Fibroblast of lung (primary cell): ENCODE data around the gene TTC22. TPM values are rescaled to one million over a fixed set of nuclear protein-coding genes. Genes with fewer than 3 reads are reported as not detected.
A peak's percentile ranks its signal among the peaks of the same experiment; 100 is the strongest.

ENCODE experiments used
- DNase-seq, 2 donors: peaks; one replicate each; pipeline versions ENCODE4 v3.0.0 to v3.0.0-alpha.2; 2010; ENCODE audit warnings: low read depth in 2 of 2
- H2AFZ ChIP-seq: 2 replicates; pipeline ENCODE4 v1.5.1; 2012; ENCODE audit warnings: low read length, control low read depth, inconsistent platforms
- H3K27ac ChIP-seq: 2 replicates; pipeline ENCODE4 v1.5.1; 2011; ENCODE audit warnings: low read length, control low read depth; ENCODE audit not compliant: insufficient read depth
- H3K27me3 ChIP-seq: 2 replicates; pipeline ENCODE4 v1.5.1; 2011; ENCODE audit warnings: mild to moderate bottlenecking, low read length; ENCODE audit not compliant: control insufficient read depth, insufficient read depth
- H3K36me3 ChIP-seq: 2 replicates; pipeline ENCODE4 v1.5.1; 2011; ENCODE audit warnings: low read length; ENCODE audit not compliant: control insufficient read depth, insufficient read depth
- H3K4me1 ChIP-seq: 2 replicates; pipeline ENCODE4 v1.5.1; 2011; ENCODE audit warnings: low read length; ENCODE audit not compliant: control insufficient read depth, insufficient read depth; ENCODE audit errors: extremely low read depth
- H3K4me2 ChIP-seq: 2 replicates; pipeline ENCODE4 v1.5.1; 2011; ENCODE audit warnings: low read length, control low read depth; ENCODE audit not compliant: insufficient read depth; ENCODE audit errors: extremely low read depth
- H3K4me3 ChIP-seq, 4 experiments: fragments of 200-600 bp in 1 of 4; sonication (generic) in 1 of 4; replicated peaks in 1 of 4; 2 replicates each; pipeline ENCODE4 v1.5.1; 2011 to 2016; ENCODE audit warnings: low read length in 4 of 4, low read depth in 3 of 4, mild to moderate bottlenecking in 3 of 4, control low read depth in 2 of 4, inconsistent platforms in 1 of 4, mixed read lengths in 1 of 4; ENCODE audit not compliant: insufficient read depth in 1 of 4; ENCODE audit errors: control extremely low read depth in 1 of 4
- H3K79me2 ChIP-seq: 2 replicates; pipeline ENCODE4 v1.5.1; 2012; ENCODE audit warnings: mild to moderate bottlenecking, low read length, inconsistent platforms; ENCODE audit not compliant: control insufficient read depth, insufficient read depth
- H3K9ac ChIP-seq: 2 replicates; pipeline ENCODE4 v1.5.1; 2011; ENCODE audit warnings: mild to moderate bottlenecking, low read length, control low read depth; ENCODE audit not compliant: insufficient read depth
- H3K9me3 ChIP-seq: 2 replicates; pipeline ENCODE4 v1.5.1; 2012; ENCODE audit warnings: low read depth, low read length; ENCODE audit not compliant: control insufficient read depth, insufficient read depth
- H4K20me1 ChIP-seq: 2 replicates; pipeline ENCODE4 v1.5.1; 2011; ENCODE audit warnings: low read length; ENCODE audit not compliant: control insufficient read depth, insufficient read depth; ENCODE audit errors: extremely low read depth
- EZH2 ChIP-seq: IDR thresholded peaks from 2 replicates; pipeline ENCODE4 v1.5.1; 2012; ENCODE audit warnings: low read length, control low read depth, mild to moderate bottlenecking; ENCODE audit errors: missing control alignments
- polyA plus RNA-seq, 2 donors: library from polyadenylated mRNA; depleted of rRNA in 1 of 2; stranded (reverse) in 1 of 2; unstranded in 1 of 2; fragments of >200 nt; gene quantifications; 2 replicates each; pipeline ENCODE4 v1.2.1, GENCODE V29; 2011 to 2012; ENCODE audit warnings: missing spikeins in 1 of 2
- total RNA-seq: library from RNA; depleted of rRNA; stranded (reverse); fragments of >200 nt; gene quantifications from 2 replicates; pipeline ENCODE4 v1.2.1, GENCODE V29; 2014
- TF ChIP-seq, protein P1 (sequence below), 2 donors: IDR thresholded peaks in 1 of 2; conservative IDR thresholded peaks in 1 of 2; 1 replicate in 1 of 2; 2 replicates in 1 of 2; pipeline ENCODE4 v1.5.1; 2011 to 2012; ENCODE audit warnings: low read length in 2 of 2, control low read depth in 1 of 2, inconsistent platforms in 1 of 2, low read depth in 1 of 2, mild to moderate bottlenecking in 1 of 2

The TTC22 gene
- total and polyA plus RNA-seq, 2 donors (not counting 1 experiment from before 2014, with no cell fraction given) = not detected

DNA sequence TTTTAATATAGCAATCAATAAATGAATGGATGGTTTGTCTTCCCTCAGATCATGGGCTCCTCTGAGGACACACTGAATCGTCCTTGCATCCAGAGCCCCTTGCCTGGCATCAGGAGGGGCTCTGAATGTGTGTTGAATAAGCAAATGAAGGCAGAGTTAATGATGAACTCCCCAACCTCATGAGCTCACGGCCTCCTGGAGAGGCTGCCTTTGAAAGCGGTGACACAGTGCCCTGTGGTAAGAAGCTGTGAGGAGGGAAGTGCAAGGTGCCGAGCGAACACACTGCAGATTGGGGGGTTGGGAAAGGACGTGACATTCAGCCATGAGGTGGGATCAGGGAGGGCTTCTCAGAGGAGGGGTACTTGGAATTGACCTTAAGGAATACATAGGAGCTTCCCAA lies 33.6 kb downstream of the TTC22 start:
- H3K4me3 ChIP-seq = no peak overlapping the region
- H3K9ac ChIP-seq = no peak overlapping the region

DNA sequence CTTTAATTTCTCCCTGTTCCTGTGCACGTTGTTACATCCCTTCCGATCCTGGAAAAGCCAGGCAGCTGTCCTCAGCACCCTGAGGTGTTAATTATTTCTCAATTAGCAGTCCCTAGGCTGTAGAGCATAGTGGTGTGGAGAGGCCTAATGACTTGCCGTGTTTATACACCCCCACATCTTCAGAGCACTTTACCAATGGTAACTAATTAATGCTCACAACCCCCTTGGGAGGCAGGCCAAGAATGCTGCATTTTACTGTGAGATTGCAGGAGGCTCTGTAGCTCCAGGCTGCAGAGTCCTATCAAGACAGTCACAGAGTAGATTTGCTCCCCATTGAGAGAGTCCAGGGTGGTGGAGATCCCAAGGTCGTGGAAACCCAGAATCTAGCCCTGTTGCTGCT lies 34.4 kb downstream of the TTC22 start:
- Histone ChIP-seq H3K27ac (no peak overlapping the region), H3K4me3 (no peak overlapping the region)
- no peak for DNase-seq

More for the DNA sequence above, 33.6 kb downstream of the TTC22 start:
- no peaks in the 10 kb centered on the region for H4K20me1 ChIP-seq
- H3K27ac ChIP-seq = no peak overlapping the region
- H3K79me2 ChIP-seq = no peaks in the 10 kb centered on the region
- no peaks in the 10 kb centered on the region for H3K9me3 ChIP-seq
- H3K36me3 ChIP-seq = no peaks in the 10 kb centered on the region
- H2AFZ ChIP-seq = no peak overlapping the region
- no peak overlapping the region for H3K4me2 ChIP-seq
- H3K4me1 ChIP-seq = no peaks in the 10 kb centered on the region
- DNase-seq = no peak
- H3K27me3 ChIP-seq = no peaks in the 10 kb centered on the region
- TF ChIP-seq EZH2 = no peak
- TF ChIP-seq, protein P1, sequence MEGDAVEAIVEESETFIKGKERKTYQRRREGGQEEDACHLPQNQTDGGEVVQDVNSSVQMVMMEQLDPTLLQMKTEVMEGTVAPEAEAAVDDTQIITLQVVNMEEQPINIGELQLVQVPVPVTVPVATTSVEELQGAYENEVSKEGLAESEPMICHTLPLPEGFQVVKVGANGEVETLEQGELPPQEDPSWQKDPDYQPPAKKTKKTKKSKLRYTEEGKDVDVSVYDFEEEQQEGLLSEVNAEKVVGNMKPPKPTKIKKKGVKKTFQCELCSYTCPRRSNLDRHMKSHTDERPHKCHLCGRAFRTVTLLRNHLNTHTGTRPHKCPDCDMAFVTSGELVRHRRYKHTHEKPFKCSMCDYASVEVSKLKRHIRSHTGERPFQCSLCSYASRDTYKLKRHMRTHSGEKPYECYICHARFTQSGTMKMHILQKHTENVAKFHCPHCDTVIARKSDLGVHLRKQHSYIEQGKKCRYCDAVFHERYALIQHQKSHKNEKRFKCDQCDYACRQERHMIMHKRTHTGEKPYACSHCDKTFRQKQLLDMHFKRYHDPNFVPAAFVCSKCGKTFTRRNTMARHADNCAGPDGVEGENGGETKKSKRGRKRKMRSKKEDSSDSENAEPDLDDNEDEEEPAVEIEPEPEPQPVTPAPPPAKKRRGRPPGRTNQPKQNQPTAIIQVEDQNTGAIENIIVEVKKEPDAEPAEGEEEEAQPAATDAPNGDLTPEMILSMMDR (conservative IDR thresholded peaks at IDR 0.05 in 1 of 2, IDR thresholded peaks at IDR 0.05 in 1 of 2; ENCODE audit: low read depth in 1 of 2, low read length in 2 of 2) = no peak

DNA sequence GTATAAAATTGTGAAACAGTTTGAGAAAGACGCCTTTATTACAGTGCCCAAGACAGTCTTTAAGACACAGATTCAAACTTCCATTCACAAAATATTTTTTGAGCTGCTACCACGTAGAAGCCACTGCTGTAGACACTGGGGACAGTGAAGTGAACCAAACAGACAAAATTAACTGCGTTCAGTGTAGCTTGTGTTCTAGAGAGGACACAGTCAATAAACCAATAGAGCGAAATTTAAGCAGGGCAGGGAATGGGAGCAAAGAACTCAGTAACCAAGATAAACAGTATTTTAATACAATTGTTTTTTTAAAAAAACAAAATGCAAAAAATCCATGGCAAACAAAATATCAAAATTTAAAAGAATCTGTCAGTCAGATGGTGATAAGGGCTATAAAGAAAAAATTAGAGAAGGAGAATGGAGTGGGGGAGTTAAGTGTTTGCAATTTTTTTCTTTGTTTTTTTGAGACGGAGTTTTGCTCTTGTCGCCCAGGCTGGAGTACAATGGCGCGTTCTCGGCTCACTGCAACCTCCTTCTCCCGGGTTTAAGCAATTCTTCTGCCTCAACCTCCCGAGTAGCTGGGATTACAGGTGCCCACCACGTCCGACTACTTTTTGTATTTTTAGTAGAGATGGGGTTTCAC lies 36.1 kb downstream of the TTC22 start:
- peak overlapping the region; percentile 100 for H3K4me2 ChIP-seq
- no peaks in the 10 kb centered on the region for H4K20me1 ChIP-seq
- no peaks in the 10 kb centered on the region for H3K79me2 ChIP-seq
- H3K9me3 ChIP-seq = no peaks in the 10 kb centered on the region
- no peaks in the 10 kb centered on the region for H3K36me3 ChIP-seq
- peak overlapping the region; percentile 58 to 83 (median 68) for H3K4me3 ChIP-seq
- no peaks in the 10 kb centered on the region for H3K4me1 ChIP-seq
- TF ChIP-seq, protein P1 (conservative IDR thresholded peaks at IDR 0.05 in 1 of 2, IDR thresholded peaks at IDR 0.05 in 1 of 2; ENCODE audit: low read depth in 1 of 2, low read length in 2 of 2) = no peak
- no peak for TF ChIP-seq EZH2
- H3K27me3 ChIP-seq = no peaks in the 10 kb centered on the region
- DNase-seq = no peak
- peak overlapping the region; percentile 39 for H3K9ac ChIP-seq
- H2AFZ ChIP-seq = peak overlapping the region; percentile 91
- peak overlapping the region; percentile 70 for H3K27ac ChIP-seq

More for the DNA sequence above, 34.4 kb downstream of the TTC22 start:
- no peaks in the 10 kb centered on the region for H3K36me3 ChIP-seq
- no peaks in the 10 kb centered on the region for H3K27me3 ChIP-seq
- no peak overlapping the region for H3K4me2 ChIP-seq
- no peaks in the 10 kb centered on the region for H4K20me1 ChIP-seq
- H2AFZ ChIP-seq = no peak overlapping the region
- no peak for TF ChIP-seq EZH2
- TF ChIP-seq, protein P1 (conservative IDR thresholded peaks at IDR 0.05 in 1 of 2, IDR thresholded peaks at IDR 0.05 in 1 of 2; ENCODE audit: low read depth in 1 of 2, low read length in 2 of 2) = no peak
- no peaks in the 10 kb centered on the region for H3K4me1 ChIP-seq
- H3K9me3 ChIP-seq = no peaks in the 10 kb centered on the region
- H3K79me2 ChIP-seq = no peaks in the 10 kb centered on the region
- H3K9ac ChIP-seq = no peak overlapping the region
